Stimulated activated CD4-positive, alpha-beta T cell treated with anti-CD3 and anti-CD28 coated beads, Interleukin-2, amount 100 ng/mL, for 24 hours (primary cell): ENCODE measurements around the gene MYO9B.
"Not testable (repeated sequence)": the region's sequence is repeated elsewhere in the genome, so short reads cannot be mapped to it uniquely, and the experiment has no call there.

Experiments
- DNase-seq, 2 donors: peaks; one replicate each; pipeline ENCODE4 v3.0.0-alpha.2; 2020

MYO9B gene

GRCh38 chr19:17155251-17155650, 79.7 kb downstream of the MYO9B start:
- no peak for DNase-seq

- no peak for DNase-seq
Observed at GRCh38 chr19:17156296-17156946, 80.8 kb downstream of the MYO9B start.

GRCh38 chr19:17156947-17157302, 81.3 kb downstream of the MYO9B start:
- DNase-seq = no peak

GRCh38 chr19:17158584-17158983, 83.0 kb downstream of the MYO9B start:
- DNase-seq = no peak

GRCh38 chr19:17159466-17160393, 84.2 kb downstream of the MYO9B start:
- no peak for DNase-seq

GRCh38 chr19:17160908-17161307, 85.3 kb downstream of the MYO9B start:
- no peak for DNase-seq

- not testable (repeated sequence) for DNase-seq
Observed at GRCh38 chr19:17162131-17162530, 86.6 kb downstream of the MYO9B start.

- DNase-seq = no peak
Observed at GRCh38 chr19:17162580-17162979, 87.0 kb downstream of the MYO9B start.

- DNase-seq = no peak
Observed at GRCh38 chr19:17163652-17164051, 88.1 kb downstream of the MYO9B start.

- no peak for DNase-seq
Observed at GRCh38 chr19:17164639-17165038, 89.1 kb downstream of the MYO9B start.

- DNase-seq = no peak
Observed at GRCh38 chr19:17165715-17166114, 90.1 kb downstream of the MYO9B start.

- no peak for DNase-seq
Observed at GRCh38 chr19:17170538-17171297, 95.1 kb downstream of the MYO9B start.

GRCh38 chr19:17171874-17172273, 96.3 kb downstream of the MYO9B start:
- no peak for DNase-seq

GRCh38 chr19:17172624-17173345, 97.2 kb downstream of the MYO9B start:
- DNase-seq = no peak

- DNase-seq = no peak
Observed at GRCh38 chr19:17178291-17178690, 102.7 kb downstream of the MYO9B start.

- DNase-seq = no peak
Observed at GRCh38 chr19:17180997-17181702, 105.6 kb downstream of the MYO9B start.

GRCh38 chr19:17183271-17183761, 107.7 kb downstream of the MYO9B start:
- DNase-seq = peak; percentile 18 to 22

- DNase-seq = peak; percentile 14 to 21
Observed at GRCh38 chr19:17183858-17184321, 108.3 kb downstream of the MYO9B start.

- peak; percentile 34 to 42 for DNase-seq
Observed at GRCh38 chr19:17184371-17184841, 108.8 kb downstream of the MYO9B start.

GRCh38 chr19:17185590-17185989, 110.0 kb downstream of the MYO9B start:
- DNase-seq = no peak

GRCh38 chr19:17191736-17192135, 116.2 kb downstream of the MYO9B start:
- DNase-seq = not testable (repeated sequence)

GRCh38 chr19:17192751-17193150, 117.2 kb downstream of the MYO9B start:
- DNase-seq = no peak
